ENCODE data around the gene PSMC3. TPM values are rescaled to one million over a fixed set of nuclear protein-coding genes. Genes with fewer than 3 reads are reported as not detected.

Gene PSMC3
- polyA plus RNA-seq, 1 experiment = 191 TPM

GRCh38 chr11:47443817-47444216, 17.6 kb upstream of the PSMC3 start:
- ChIA-PET CTCF (interaction anchor here (1.1 to 2.5 kb wide), 4 partner anchors 9 to 173 kb away, joined by 3 to 20 read pairs (median 4); partner anchors contain the start of gene CELF1), POLR2A (no interaction called here)
- H3K27me3 ChIP-seq (ENCODE audit: control insufficient read depth, insufficient read depth, low read length) = no peaks in the 10 kb centered on the region
- H3K36me3 ChIP-seq (ENCODE audit: control insufficient read depth, insufficient read depth, low read length) = peaks cover 1% of the 10 kb centered on the region; the same call in 1 of the 2 replicates
- TF ChIP-seq, protein P1, sequence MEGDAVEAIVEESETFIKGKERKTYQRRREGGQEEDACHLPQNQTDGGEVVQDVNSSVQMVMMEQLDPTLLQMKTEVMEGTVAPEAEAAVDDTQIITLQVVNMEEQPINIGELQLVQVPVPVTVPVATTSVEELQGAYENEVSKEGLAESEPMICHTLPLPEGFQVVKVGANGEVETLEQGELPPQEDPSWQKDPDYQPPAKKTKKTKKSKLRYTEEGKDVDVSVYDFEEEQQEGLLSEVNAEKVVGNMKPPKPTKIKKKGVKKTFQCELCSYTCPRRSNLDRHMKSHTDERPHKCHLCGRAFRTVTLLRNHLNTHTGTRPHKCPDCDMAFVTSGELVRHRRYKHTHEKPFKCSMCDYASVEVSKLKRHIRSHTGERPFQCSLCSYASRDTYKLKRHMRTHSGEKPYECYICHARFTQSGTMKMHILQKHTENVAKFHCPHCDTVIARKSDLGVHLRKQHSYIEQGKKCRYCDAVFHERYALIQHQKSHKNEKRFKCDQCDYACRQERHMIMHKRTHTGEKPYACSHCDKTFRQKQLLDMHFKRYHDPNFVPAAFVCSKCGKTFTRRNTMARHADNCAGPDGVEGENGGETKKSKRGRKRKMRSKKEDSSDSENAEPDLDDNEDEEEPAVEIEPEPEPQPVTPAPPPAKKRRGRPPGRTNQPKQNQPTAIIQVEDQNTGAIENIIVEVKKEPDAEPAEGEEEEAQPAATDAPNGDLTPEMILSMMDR (IDR thresholded peaks at IDR 0.05; ENCODE audit: insufficient read depth, low read depth, low read length) = no peak
- DNase-seq (ENCODE audit: low read depth) = no peak
- no peak overlapping the region for H3K4me3 ChIP-seq (ENCODE audit: low read depth, low read length)

GRCh38 chr11:47443028-47443700, 16.9 kb upstream of the PSMC3 start:
- no peak overlapping the region for H3K4me3 ChIP-seq (ENCODE audit: low read depth, low read length)
- TF ChIP-seq, protein P1 (IDR thresholded peaks at IDR 0.05; ENCODE audit: insufficient read depth, low read depth, low read length) = no peak
- no peak for DNase-seq (ENCODE audit: low read depth)
- no peaks in the 10 kb centered on the region for H3K27me3 ChIP-seq (ENCODE audit: control insufficient read depth, insufficient read depth, low read length)
- ChIA-PET CTCF (interaction anchor here (0.7 to 2.5 kb wide), 4 partner anchors 10 to 174 kb away, joined by 3 to 20 read pairs (median 4); partner anchors contain the start of gene CELF1), POLR2A (no interaction called here)
- H3K36me3 ChIP-seq (ENCODE audit: control insufficient read depth, insufficient read depth, low read length) = peaks cover 1% of the 10 kb centered on the region; the same call in 1 of the 2 replicates

DNA sequence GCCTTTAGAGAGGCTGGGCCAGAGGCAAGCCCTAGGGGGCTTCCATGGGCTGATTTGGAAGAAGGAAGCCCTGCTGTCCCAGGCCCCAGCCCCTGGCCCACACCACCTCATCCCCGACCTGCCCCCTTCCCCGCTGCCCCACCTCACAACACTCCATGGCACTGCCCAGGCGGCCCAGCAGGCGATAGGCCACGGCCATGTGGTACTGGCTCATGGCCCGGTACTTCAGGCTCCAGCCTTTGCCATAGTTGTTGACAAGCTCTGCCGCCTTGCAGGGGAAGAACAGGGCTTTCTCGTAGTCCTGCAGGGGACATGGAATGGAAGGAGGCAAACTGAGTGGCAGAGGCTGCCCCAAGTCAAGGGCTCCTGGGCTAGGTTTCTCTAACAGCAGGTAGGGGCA, 16.3 kb upstream of the PSMC3 start:
- Histone ChIP-seq H3K36me3 (ENCODE audit: control insufficient read depth, insufficient read depth, low read length) (no peaks in the 10 kb centered on the region; the same call in 1 of the 2 replicates), H3K4me3 (ENCODE audit: low read depth, low read length) (no peak overlapping the region), H3K27me3 (ENCODE audit: control insufficient read depth, insufficient read depth, low read length) (no peaks in the 10 kb centered on the region)
- ChIA-PET POLR2A (no interaction called here), CTCF (interaction anchor here (2.5 kb wide), 1 partner anchor 11 kb away, joined by 20 read pairs; no protein-coding TSS in a partner anchor)
- DNase-seq (ENCODE audit: low read depth) = no peak
- TF ChIP-seq, protein P1 (IDR thresholded peaks at IDR 0.05; ENCODE audit: insufficient read depth, low read depth, low read length) = no peak

DNA sequence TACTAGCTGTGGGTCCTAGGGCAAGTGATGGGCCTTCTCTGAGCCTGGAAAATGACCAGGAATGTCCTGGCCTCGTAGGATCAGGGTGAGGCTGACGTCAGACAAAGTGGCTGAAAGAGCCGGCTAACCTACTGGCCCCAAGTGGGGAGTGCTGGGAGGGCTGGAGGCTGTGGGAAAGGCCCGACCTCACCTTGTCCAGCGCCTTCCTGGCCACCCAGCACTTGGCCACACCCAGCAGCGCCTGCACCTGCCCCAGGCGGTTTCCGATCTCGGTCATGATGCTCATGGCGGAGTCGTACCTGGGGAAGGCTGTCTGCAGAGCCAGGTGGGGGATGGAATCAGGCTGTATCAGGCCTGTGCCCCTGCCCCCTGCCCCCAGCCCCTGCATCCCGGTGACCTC, 15.2 kb upstream of the PSMC3 start:
- no peaks in the 10 kb centered on the region for H3K27me3 ChIP-seq (ENCODE audit: control insufficient read depth, insufficient read depth, low read length)
- H3K4me3 ChIP-seq (ENCODE audit: low read depth, low read length) = no peak overlapping the region
- CTCF ChIA-PET = interaction anchor here (1.7 kb wide), 1 partner anchor 11 kb away, joined by 6 read pairs; no protein-coding TSS in a partner anchor
- H3K36me3 ChIP-seq (ENCODE audit: control insufficient read depth, insufficient read depth, low read length) = no peaks in the 10 kb centered on the region
- DNase-seq (ENCODE audit: low read depth) = no peak
- TF ChIP-seq, protein P1 (IDR thresholded peaks at IDR 0.05; ENCODE audit: insufficient read depth, low read depth, low read length) = no peak
- POLR2A ChIA-PET = no interaction called here

GRCh38 chr11:47440054-47440476, 13.8 kb upstream of the PSMC3 start:
- TF ChIP-seq, protein P1 (IDR thresholded peaks at IDR 0.05; ENCODE audit: insufficient read depth, low read depth, low read length) = no peak
- ChIA-PET CTCF (interaction anchor here (1.7 kb wide), 1 partner anchor 12 kb away, joined by 6 read pairs; no protein-coding TSS in a partner anchor), POLR2A (no interaction called here)
- Histone ChIP-seq H3K4me3 (ENCODE audit: low read depth, low read length) (no peak overlapping the region), H3K27me3 (ENCODE audit: control insufficient read depth, insufficient read depth, low read length) (no peaks in the 10 kb centered on the region), H3K36me3 (ENCODE audit: control insufficient read depth, insufficient read depth, low read length) (no peaks in the 10 kb centered on the region)
- no peak for DNase-seq (ENCODE audit: low read depth)
